ENCODE measurements around the gene STK32C. TPM values are rescaled to one million over a fixed set of nuclear protein-coding genes. Genes with fewer than 3 reads are reported as not detected.
"Not testable (repeated sequence)": the region's sequence is repeated elsewhere in the genome, so short reads cannot be mapped to it uniquely, and the experiment has no call there.

STK32C gene
- total and polyA plus RNA-seq, 2 experiments from 2014 or later, result 17.5 to 23.8 TPM

- Histone ChIP-seq H3K27ac (no peak overlapping the region), H3K4me3 (no peak overlapping the region), H3K4me1 (ENCODE audit: low read depth) (no peaks in the 10 kb centered on the region), H3K27me3 (no peaks in the 10 kb centered on the region), H3K36me3 (no peaks in the 10 kb centered on the region), H3K9me3 (ENCODE audit: low read depth) (no peaks in the 10 kb centered on the region)
- DNase-seq (ENCODE audit: low read depth in 1 of 2, low spot score in 1 of 2), result no peak
- TF ChIP-seq CTCF (IDR thresholded peaks at IDR 0.05; ENCODE audit: low read depth, low read length), result no peak
These were observed 10.9 kb downstream of the STK32C start for GRCh38 chr10:132296666-132297443.

- not testable (repeated sequence) for H3K36me3 ChIP-seq; H3K27me3 ChIP-seq; DNase-seq (ENCODE audit: low read depth in 1 of 2, low spot score in 1 of 2); H3K27ac ChIP-seq; H3K9me3 ChIP-seq (ENCODE audit: low read depth); H3K4me1 ChIP-seq (ENCODE audit: low read depth); H3K4me3 ChIP-seq
These were observed 12.3 kb downstream of the STK32C start for GRCh38 chr10:132295481-132295880.

- no peaks in the 10 kb centered on the region for H3K9me3 ChIP-seq (ENCODE audit: low read depth)
- no peak overlapping the region for H3K27ac ChIP-seq
- no peak for TF ChIP-seq CTCF (IDR thresholded peaks at IDR 0.05; ENCODE audit: low read depth, low read length)
- no peak overlapping the region for H3K4me3 ChIP-seq
- peak in 1 of 2 donors; percentile 69 for DNase-seq (ENCODE audit: low read depth in 1 of 2, low spot score in 1 of 2)
- H3K27me3 ChIP-seq, result no peaks in the 10 kb centered on the region
- H3K36me3 ChIP-seq, result no peaks in the 10 kb centered on the region
- no peaks in the 10 kb centered on the region for H3K4me1 ChIP-seq (ENCODE audit: low read depth)
These were observed 13.0 kb downstream of the STK32C start for GRCh38 chr10:132294561-132295318.

- no peak for TF ChIP-seq CTCF (IDR thresholded peaks at IDR 0.05; ENCODE audit: low read depth, low read length)
- no peak overlapping the region for H3K27ac ChIP-seq
- no peaks in the 10 kb centered on the region for H3K9me3 ChIP-seq (ENCODE audit: low read depth)
- no peaks in the 10 kb centered on the region for H3K27me3 ChIP-seq
- no peak for DNase-seq (ENCODE audit: low read depth in 1 of 2, low spot score in 1 of 2)
- H3K4me1 ChIP-seq (ENCODE audit: low read depth), result no peaks in the 10 kb centered on the region
- H3K36me3 ChIP-seq, result no peaks in the 10 kb centered on the region
- H3K4me3 ChIP-seq, result no peak overlapping the region
These were observed 13.8 kb downstream of the STK32C start for GRCh38 chr10:132293813-132294520.

GRCh38 chr10:132293201-132293812, 14.4 kb downstream of the STK32C start:
- DNase-seq (ENCODE audit: low read depth in 1 of 2, low spot score in 1 of 2), result no peak
- H3K36me3 ChIP-seq, result no peaks in the 10 kb centered on the region
- TF ChIP-seq CTCF (IDR thresholded peaks at IDR 0.05; ENCODE audit: low read depth, low read length), result no peak
- H3K9me3 ChIP-seq (ENCODE audit: low read depth), result no peaks in the 10 kb centered on the region
- H3K4me3 ChIP-seq, result no peak overlapping the region
- no peaks in the 10 kb centered on the region for H3K27me3 ChIP-seq
- H3K4me1 ChIP-seq (ENCODE audit: low read depth), result no peaks in the 10 kb centered on the region
- H3K27ac ChIP-seq, result no peak overlapping the region
